ENCODE results near the gene RAB11FIP4. TPM values are rescaled to one million over a fixed set of nuclear protein-coding genes. Genes with fewer than 3 reads are reported as not detected.

The RAB11FIP4 gene
- total RNA-seq, 8 experiments from 2014 or later, result 7.0 to 44.2 (median 25.2) TPM

DNA sequence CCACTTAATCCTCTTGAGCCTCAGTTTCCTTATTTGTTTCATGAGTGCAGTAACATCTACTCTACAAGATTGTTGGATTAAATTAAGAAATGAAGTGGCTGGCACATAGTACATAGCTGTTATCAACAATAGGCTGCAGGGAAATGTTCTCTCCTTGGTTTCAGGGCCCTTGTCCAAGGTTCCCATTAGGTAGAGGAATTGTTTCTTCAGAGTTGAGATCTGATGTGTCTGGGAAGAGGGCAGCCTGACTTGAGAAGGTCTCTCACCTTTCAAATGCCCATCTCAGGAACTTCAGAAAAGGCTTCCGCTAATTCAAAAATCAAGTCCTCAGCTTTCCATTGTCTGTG lies 87.6 kb downstream of the RAB11FIP4 start:
- in situ Hi-C loops (cut with MboI; ENCODE audit: low pct_unique_long_range_greater_than_20kb in 2 of 9, low sequenced_read_pairs in 9 of 9, unreplicated experiment in 9 of 9), result no loop called here
- 90 to 100% (median 100%) methylated on average over 1 of the region's 1 CpG; no CpG with 5 or more reads in 5 of the 10 experiments for WGBS, 10 experiments
- Histone ChIP-seq H3K4me1 (replicated peaks in 1 of 2) (peaks cover 15 to 16% of the 10 kb centered on the region in 2 donors), H3K27ac (no peak overlapping the region), H3K4me3 (no peak overlapping the region)
- ATAC-seq (replicated peaks in 6 of 8), result no peak

DNA sequence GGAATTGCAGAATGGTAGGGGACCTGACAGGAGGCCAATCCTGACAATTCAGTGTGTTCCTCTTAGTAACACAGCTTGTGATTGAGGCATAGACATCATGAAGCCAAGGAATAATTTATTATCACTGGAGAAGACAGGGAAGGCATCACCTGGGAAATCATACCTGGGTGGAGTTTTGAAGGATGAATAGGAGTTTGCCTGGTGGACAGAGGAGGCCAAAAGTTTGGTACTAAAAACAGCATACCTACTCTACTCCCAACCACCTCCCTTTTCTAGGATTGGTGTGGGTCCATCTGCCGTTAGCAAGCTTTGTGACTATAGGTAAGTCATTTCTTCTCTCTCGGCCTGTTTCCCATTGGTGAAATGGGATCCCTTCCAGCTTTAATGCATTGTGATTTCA lies 88.0 kb downstream of the RAB11FIP4 start:
- Histone ChIP-seq H3K27ac (no peak overlapping the region), H3K4me3 (no peak overlapping the region), H3K4me1 (replicated peaks in 1 of 2) (peaks cover 15 to 16% of the 10 kb centered on the region in 2 donors)
- WGBS, 10 experiments, result 29 to 100% (median 95%) methylated on average over 1 to 2 of the region's 2 CpGs; no CpG with 5 or more reads in 3 of the 10 experiments
- in situ Hi-C loops (cut with MboI; ENCODE audit: low pct_unique_long_range_greater_than_20kb in 2 of 9, low sequenced_read_pairs in 9 of 9, unreplicated experiment in 9 of 9), result no loop called here
- no peak for ATAC-seq (replicated peaks in 6 of 8)

DNA sequence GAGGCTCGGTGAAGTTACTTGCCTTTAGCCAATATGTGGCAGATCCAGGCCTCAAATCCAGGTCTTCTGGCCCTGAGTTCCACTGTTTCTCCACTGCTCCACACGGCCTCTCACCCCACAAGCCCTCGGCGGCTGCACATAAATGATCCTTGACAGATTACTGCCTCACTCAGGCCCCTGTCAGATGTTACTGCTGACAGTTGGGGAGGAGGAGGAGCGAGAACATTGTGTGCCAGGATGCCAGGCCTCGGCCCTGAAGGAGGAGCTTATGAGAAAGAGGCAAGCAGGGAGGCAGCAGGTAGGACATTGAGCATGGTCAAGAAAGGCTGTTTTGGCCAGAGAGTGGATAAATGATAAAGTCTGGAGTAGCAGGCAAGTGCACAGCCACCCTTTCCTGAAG lies 88.6 kb downstream of the RAB11FIP4 start:
- peaks cover 10 to 11% of the 10 kb centered on the region in 2 donors for H3K4me1 ChIP-seq (replicated peaks in 1 of 2)
- H3K4me3 ChIP-seq, result no peak overlapping the region
- ATAC-seq (replicated peaks in 6 of 8), result no peak
- in situ Hi-C loops (cut with MboI; ENCODE audit: low pct_unique_long_range_greater_than_20kb in 2 of 9, low sequenced_read_pairs in 9 of 9, unreplicated experiment in 9 of 9), result no loop called here
- H3K27ac ChIP-seq, result no peak overlapping the region
- 25 to 100% (median 83%) methylated on average over 1 to 4 of the region's 6 CpGs; no CpG with 5 or more reads in 1 of the 10 experiments for WGBS, 10 experiments

DNA sequence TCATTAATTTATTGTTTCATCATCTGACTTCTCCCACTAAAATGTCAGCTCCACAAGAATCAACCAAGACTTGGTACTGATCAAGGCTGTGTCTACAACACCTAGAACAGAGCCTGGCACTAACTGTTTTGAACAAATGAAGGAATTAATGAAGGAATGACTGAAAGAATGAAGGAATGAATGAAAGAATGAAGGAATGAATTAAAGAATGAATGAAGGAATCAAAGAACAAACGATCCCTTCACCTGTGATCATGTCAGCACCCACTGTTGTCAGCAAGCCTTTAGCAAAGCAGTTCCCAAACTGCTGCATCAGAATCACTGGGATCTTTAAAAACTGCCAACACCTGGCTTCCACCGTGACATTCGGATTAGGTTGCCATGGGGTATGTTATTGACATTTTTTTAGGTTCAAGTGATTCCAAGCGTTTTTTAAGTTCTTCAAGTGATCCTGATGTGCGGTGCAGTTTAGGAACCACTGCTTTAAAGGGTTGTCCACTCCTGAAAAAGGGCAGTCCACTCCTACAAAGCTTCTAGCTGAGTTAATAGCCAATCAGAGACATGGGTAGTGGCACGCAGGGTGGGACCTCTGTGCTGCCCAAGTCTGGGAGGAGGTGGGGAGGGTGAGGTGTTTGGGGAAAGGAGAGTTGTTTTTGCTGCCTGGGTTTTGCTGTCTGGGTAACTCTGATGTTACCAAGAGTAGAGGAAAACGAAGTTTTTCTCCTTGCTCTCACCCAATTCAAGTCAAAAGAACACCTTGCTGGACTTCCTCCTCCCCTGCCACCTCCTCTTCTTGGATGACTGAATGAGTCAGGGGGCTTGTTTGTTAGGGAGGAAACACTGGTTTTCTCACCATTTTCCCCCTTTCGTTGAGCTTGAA lies 89.7 kb downstream of the RAB11FIP4 start:
- 0 to 92% (median 66%) methylated on average over 1 to 6 of the region's 8 CpGs; no CpG with 5 or more reads in 2 of the 10 experiments for WGBS, 10 experiments
- no peak for ATAC-seq (replicated peaks in 6 of 8)
- no peak overlapping the region for H3K27ac ChIP-seq

DNA sequence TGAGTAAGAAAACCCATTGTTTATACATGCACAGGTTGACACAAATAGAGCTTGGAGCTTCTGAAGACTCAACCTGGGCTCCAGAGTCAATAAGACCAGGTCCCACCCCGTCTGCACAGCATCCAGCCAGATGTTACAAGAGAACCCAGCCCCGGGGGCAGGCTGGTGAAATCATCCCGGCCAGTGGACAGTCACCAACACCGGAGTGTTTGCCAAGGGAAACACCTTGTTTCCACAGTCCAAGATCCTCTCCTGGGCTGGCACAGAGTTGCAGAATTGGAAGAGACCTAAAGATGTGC lies 90.3 kb downstream of the RAB11FIP4 start:
- in situ Hi-C loops (cut with MboI; ENCODE audit: low pct_unique_long_range_greater_than_20kb in 2 of 9, low sequenced_read_pairs in 9 of 9, unreplicated experiment in 9 of 9), result no loop called here
- Histone ChIP-seq H3K4me1 (replicated peaks in 1 of 2) (peaks cover 0 to 2% of the 10 kb centered on the region in 2 donors), H3K4me3 (no peak overlapping the region), H3K27ac (no peak overlapping the region)
- ATAC-seq (replicated peaks in 6 of 8), result no peak
- 14 to 100% (median 82%) methylated on average over 1 to 3 of the region's 4 CpGs; no CpG with 5 or more reads in 4 of the 10 experiments for WGBS, 10 experiments

More for the DNA sequence above, 89.7 kb downstream of the RAB11FIP4 start:
- Histone ChIP-seq H3K4me1 (replicated peaks in 1 of 2) (peaks cover 1 to 3% of the 10 kb centered on the region in 2 donors), H3K4me3 (no peak overlapping the region)
- in situ Hi-C loops (cut with MboI; ENCODE audit: low pct_unique_long_range_greater_than_20kb in 2 of 9, low sequenced_read_pairs in 9 of 9, unreplicated experiment in 9 of 9), result no loop called here

DNA sequence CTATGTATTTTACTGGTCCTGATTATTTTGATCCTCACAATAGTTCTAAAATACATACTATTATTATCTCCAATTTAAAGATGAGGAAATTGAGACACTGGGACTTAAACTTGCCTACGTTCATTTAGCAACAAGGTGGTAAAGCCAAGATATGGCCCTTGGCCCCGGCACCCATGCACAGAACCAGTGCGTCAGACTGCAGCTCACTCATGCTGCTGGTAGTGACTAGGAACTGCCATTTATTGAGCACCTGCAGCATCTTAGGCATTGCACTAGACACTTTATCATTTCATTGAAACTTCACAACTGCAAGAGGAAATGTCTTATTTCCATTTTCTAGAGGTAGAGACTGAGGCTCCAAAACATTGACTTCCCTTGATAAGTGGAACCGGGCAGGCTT lies 93.3 kb downstream of the RAB11FIP4 start:
- in situ Hi-C loops (cut with MboI; ENCODE audit: low pct_unique_long_range_greater_than_20kb in 2 of 9, low sequenced_read_pairs in 9 of 9, unreplicated experiment in 9 of 9), result no loop called here
- 40 to 100% (median 94%) methylated on average over 1 to 4 of the region's 4 CpGs; no CpG with 5 or more reads in 4 of the 10 experiments for WGBS, 10 experiments

DNA sequence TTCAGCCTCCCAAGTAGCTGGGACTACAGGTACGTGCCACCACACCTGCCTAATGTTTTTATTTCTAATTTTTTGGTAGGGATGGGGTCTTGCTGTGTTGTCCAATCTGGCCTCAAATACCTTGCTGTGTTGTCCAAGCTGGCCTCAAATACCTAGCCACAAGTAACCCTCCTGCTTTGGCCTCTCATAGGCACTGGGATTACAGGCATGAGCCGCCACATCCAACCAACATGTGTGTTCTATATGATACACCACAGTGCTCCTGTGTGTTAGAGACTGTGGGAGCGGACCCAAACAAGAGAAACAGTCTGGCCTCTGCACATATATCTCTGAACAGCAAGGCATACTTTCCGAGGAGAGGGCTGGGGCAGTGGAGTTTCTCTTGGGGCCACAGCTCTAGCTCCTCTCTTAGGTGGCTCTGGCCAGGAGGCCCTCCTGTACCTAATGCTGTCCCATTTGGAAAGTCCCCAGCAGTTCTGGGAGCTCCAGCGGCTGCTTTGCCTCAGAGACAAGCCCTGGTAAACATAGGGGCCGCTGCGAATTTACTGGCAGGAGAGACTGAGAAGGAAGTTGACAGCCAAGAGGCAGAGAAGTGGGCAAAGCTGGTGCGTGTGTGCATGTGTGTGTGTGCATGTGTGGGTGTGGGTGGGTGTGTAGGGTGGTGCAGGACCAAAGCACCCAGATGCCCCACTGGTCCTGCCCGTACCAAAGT lies 95.0 kb downstream of the RAB11FIP4 start:
- in situ Hi-C loops (cut with MboI; ENCODE audit: low pct_unique_long_range_greater_than_20kb in 2 of 9, low sequenced_read_pairs in 9 of 9, unreplicated experiment in 9 of 9), result no loop called here
- no peak for ATAC-seq (replicated peaks in 6 of 8)
- Histone ChIP-seq H3K27ac (no peak overlapping the region), H3K4me3 (no peak overlapping the region), H3K4me1 (replicated peaks in 1 of 2) (peaks cover 7 to 10% of the 10 kb centered on the region in 2 donors)
- 63 to 100% (median 90%) methylated on average over 1 to 4 of the region's 9 CpGs; no CpG with 5 or more reads in 6 of the 10 experiments for WGBS, 10 experiments

More for the DNA sequence above, 93.3 kb downstream of the RAB11FIP4 start:
- ATAC-seq (replicated peaks in 6 of 8), result no peak
- Histone ChIP-seq H3K4me3 (no peak overlapping the region), H3K4me1 (replicated peaks in 1 of 2) (peaks cover 7 to 10% of the 10 kb centered on the region in 2 donors), H3K27ac (no peak overlapping the region)

DNA sequence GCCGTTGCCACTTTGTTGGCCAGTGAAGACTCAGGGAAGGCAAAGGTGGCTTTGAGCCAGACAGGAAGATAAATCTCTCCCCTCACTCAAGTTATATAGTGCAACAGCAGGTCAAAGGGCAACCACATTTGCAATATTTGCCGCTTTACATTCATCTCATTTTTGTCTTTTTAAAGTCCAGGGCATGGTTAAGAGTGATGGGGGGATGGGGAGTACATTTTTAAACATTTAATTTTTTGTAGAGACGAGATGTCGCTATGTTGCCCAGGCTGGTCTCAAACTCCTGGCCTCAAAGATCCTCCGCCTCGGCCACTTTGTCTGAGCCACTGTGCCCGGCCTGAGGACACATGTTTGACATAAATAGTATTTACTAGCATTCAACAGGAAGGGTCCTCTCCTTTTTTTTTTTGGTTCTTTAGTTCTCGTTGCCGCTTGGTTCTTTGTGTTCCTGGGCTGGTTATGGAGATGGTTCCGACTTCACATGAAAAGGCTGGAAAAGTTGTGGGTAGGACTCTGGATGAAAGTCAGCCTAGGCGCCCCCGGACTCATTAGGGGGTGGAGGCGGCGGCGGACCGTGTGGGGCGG lies 95.7 kb downstream of the RAB11FIP4 start:
- Histone ChIP-seq H3K4me3 (peak overlapping the region; percentile 46 to 84 (median 70)), H3K4me1 (replicated peaks in 1 of 2) (peaks cover 7 to 10% of the 10 kb centered on the region in 2 donors), H3K27ac (no peak overlapping the region)
- ATAC-seq (replicated peaks in 6 of 8), result no peak
- 0 to 80% (median 49%) methylated on average over 1 to 10 of the region's 17 CpGs for WGBS, 10 experiments
- in situ Hi-C loops (cut with MboI; ENCODE audit: low pct_unique_long_range_greater_than_20kb in 2 of 9, low sequenced_read_pairs in 9 of 9, unreplicated experiment in 9 of 9), result no loop called here

DNA sequence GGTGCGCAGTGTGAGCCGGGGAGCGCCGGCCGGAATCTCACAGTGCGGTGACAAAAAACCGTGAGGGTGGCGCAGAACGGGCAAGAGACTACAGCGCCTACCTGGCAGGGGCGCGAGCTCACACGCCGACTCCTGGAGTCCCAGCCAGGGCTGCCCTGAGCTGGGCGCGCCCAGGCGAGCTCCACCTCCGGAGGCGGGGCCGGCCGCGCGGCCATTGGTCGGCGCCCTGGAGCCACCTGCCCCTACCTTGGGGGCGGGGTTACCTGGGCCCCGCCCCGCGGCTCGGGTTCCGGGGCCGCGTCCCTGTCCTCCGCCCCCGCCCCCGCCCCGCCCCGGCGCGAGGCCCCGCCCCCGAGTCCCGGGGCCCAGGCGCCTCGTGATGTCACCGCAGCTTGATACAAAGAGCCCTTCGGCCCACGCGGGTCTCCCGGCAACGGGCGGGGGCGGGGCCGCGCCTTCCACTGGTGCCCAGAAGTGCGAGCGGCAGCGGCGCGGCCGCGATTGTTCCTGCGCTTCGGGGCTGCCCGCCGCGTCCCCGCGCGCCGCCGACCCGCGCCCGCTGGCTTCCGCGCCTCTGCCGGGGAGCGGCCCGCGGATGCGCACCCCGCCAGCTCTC lies 96.3 kb downstream of the RAB11FIP4 start:
- Histone ChIP-seq H3K27ac (peak overlapping the region in 1 of 2 donors; percentile 43), H3K4me3 (peak overlapping the region; percentile 46 to 84 (median 70)), H3K4me1 (replicated peaks in 1 of 2) (peaks cover 7 to 10% of the 10 kb centered on the region in 2 donors)
- 0% methylated on average over 6 to 8 of the region's 83 CpGs; no CpG with 5 or more reads in 8 of the 10 experiments for WGBS, 10 experiments
- in situ Hi-C loops (cut with MboI; ENCODE audit: low pct_unique_long_range_greater_than_20kb in 2 of 9, low sequenced_read_pairs in 9 of 9, unreplicated experiment in 9 of 9), result no loop called here
- peak; percentile 79 to 95 (median 89) for ATAC-seq (replicated peaks in 6 of 8)

DNA sequence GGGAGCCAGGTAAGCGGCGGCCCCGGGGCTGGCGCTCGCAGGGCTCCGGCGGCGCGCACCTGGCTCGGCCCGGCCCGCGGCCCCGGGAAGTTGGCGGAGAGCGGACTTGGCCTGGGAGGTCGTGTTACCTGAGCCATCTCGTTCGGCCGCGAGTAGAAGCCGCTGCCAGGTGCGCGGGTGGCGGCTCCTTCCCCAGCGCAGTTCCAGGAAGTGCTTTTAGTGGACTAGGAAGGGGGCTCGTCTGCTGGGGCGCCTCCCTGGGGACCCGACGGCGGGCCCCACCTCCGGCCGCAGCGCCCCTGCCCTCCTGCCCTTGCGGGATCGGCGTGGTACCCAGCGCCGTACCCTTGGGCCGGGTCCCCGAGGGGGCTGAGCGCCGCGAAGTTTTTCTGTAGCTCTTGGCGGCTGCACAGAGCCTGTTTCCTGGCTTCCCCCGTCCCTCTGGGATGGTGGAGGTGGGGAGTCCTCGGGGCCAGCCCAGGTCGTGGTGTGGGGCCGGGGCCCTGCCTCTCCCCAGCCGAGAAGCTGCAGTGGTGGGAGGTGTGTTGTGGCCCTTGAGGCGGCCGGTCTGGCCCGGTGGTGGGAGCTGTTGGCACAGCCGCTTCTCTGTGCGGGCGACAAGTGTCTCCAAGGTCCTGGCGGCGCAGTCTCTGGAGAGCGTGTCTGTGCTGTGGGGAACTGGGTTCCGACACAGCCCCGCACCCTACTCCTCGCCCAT lies 96.9 kb downstream of the RAB11FIP4 start:
- Histone ChIP-seq H3K4me3 (peak overlapping the region; percentile 46 to 84 (median 70)), H3K27ac (peak overlapping the region in 1 of 2 donors; percentile 43), H3K4me1 (replicated peaks in 1 of 2) (peaks cover 7 to 10% of the 10 kb centered on the region in 2 donors)
- WGBS, 10 experiments, result 4 to 48% (median 30%) methylated on average over 1 to 26 of the region's 62 CpGs; no CpG with 5 or more reads in 6 of the 10 experiments
- ATAC-seq (replicated peaks in 6 of 8), result peak in 6 of 8 experiments; percentile 1 to 13 (median 10)
- in situ Hi-C loops (cut with MboI; ENCODE audit: low pct_unique_long_range_greater_than_20kb in 2 of 9, low sequenced_read_pairs in 9 of 9, unreplicated experiment in 9 of 9), result no loop called here

DNA sequence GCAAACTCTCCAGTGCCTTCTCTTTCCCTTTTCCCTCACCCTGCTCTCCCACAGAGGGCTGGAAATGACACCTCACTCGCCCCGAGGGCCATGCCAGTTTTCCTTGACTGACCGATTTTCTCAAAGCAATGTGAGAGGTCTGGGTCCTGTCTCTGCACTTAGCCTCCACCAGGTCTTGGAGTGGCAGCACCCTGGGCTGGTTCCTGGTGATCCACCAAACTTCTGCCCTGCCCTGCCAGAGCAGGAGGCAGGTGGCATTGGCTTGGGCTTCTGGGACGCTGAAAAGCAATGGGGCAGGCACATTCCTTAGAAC lies 97.5 kb downstream of the RAB11FIP4 start:
- Histone ChIP-seq H3K4me1 (replicated peaks in 1 of 2) (peaks cover 7 to 10% of the 10 kb centered on the region in 2 donors), H3K4me3 (peak overlapping the region; percentile 46 to 84 (median 70)), H3K27ac (no peak overlapping the region)
- in situ Hi-C loops (cut with MboI; ENCODE audit: low pct_unique_long_range_greater_than_20kb in 2 of 9, low sequenced_read_pairs in 9 of 9, unreplicated experiment in 9 of 9), result no loop called here
- 0 to 57% (median 36%) methylated on average over 2 to 3 of the region's 4 CpGs; no CpG with 5 or more reads in 7 of the 10 experiments for WGBS, 10 experiments
- ATAC-seq (replicated peaks in 6 of 8), result no peak

DNA sequence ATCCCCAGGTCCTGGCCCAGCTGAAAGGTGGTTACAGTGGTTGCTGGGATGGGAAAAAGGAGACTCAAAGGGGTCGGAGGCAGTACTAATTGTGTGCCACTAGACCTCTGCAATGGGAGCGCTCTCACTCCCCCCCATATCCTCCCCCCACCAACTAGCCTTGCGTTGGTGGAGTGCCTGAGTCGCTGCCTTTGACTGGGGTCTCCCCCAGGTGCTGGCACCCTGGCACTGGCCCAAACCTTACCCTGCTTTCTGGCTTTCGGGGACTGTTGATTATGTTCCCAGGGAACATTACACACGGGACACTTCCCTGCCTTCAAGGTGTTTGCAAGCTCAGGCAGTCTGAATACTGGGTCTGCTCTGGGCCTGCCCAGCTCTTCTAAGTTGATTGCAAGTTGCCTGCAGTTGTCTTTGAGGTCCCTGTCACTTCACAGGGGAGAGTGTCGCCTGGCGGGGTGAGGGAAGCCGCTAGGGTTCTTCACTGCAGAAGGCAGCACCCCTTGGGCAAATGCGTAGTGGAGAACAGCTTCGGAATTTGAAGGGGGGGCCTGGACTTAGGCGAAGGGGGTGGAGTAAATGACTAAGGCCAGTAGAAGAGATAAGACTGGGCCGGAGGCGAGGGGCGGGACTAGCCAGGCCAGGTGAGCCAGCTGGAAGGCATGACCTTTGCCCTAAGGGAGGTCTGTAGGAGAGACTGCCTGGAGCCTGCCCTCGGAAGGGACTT lies 98.0 kb downstream of the RAB11FIP4 start:
- no peak overlapping the region for H3K27ac ChIP-seq
- peaks cover 7 to 10% of the 10 kb centered on the region in 2 donors for H3K4me1 ChIP-seq (replicated peaks in 1 of 2)
- 20 to 90% (median 69%) methylated on average over 1 to 4 of the region's 16 CpGs; no CpG with 5 or more reads in 5 of the 10 experiments for WGBS, 10 experiments
- no peak for ATAC-seq (replicated peaks in 6 of 8)
- in situ Hi-C loops (cut with MboI; ENCODE audit: low pct_unique_long_range_greater_than_20kb in 2 of 9, low sequenced_read_pairs in 9 of 9, unreplicated experiment in 9 of 9), result no loop called here
- peak overlapping the region in 2 of 5 donors; percentile 46 to 70 for H3K4me3 ChIP-seq
